PC-9 (cell line): ENCODE results near the gene PSG4.
"Not testable (repeated sequence)": the region's sequence is repeated elsewhere in the genome, so short reads cannot be mapped to it uniquely, and the experiment has no call there.

Experiments used
- CTCF ChIP-seq: fragments of 200-600 bp; sonication (generic); conservative IDR thresholded peaks from 2 replicates; pipeline ENCODE4 v1.6.1; 2017; ENCODE audit warnings: mixed run types, antibody characterized with exemption, mild to moderate bottlenecking, moderate library complexity
- EZH2 ChIP-seq: fragments of 200-600 bp; sonication (generic); IDR thresholded peaks from 2 replicates; pipeline ENCODE4 v1.8.0; 2017; ENCODE audit warnings: antibody characterized with exemption, low read depth

GRCh38 chr19:43221891-43222290, 16.5 kb upstream of the PSG4 start:
- not testable (repeated sequence) for TF ChIP-seq CTCF, EZH2
